ENCODE data around the gene CREG2. TPM values are rescaled to one million over a fixed set of nuclear protein-coding genes. Genes with fewer than 3 reads are reported as not detected.

CREG2 gene
- total RNA-seq, 3 donors from 2014 or later (not counting 1 experiment from before 2014, with no cell fraction given), result not detected

GRCh38 chr2:101369100-101369499 is 18.2 kb downstream of the CREG2 start:
- Histone ChIP-seq H3K27me3 (ENCODE audit: control insufficient read depth, insufficient read depth, low read length) (no peaks in the 10 kb centered on the region), H3K4me3 (ENCODE audit: low read length) (no peak overlapping the region), H3K4me1 (ENCODE audit: control insufficient read depth, insufficient read depth, low read length) (no peaks in the 10 kb centered on the region), H3K36me3 (ENCODE audit: control insufficient read depth, insufficient read depth, low read length) (no peaks in the 10 kb centered on the region), H3K27ac (ENCODE audit: low read length) (no peak overlapping the region), H3K9me3 (ENCODE audit: control insufficient read depth, insufficient read depth, low read length) (no peaks in the 10 kb centered on the region)
- ATAC-seq (no peak), DNase-seq (no peak)
- H3K27me3 Mint-ChIP-seq (ENCODE audit: low read depth in 2 of 2), result peaks cover 3 to 8% of the 10 kb centered on the region in 2 donors
- 89% methylated on average over 4 of the region's 4 CpGs for WGBS (ENCODE audit: insufficient coverage)
- H3K4me1 Mint-ChIP-seq, result no peaks in the 10 kb centered on the region
- no peak overlapping the region for H3K4me3 Mint-ChIP-seq
- TF ChIP-seq CTCF (IDR thresholded peaks at IDR 0.05), result no peak
- H3K9me3 Mint-ChIP-seq, result no peaks in the 10 kb centered on the region
- no peaks in the 10 kb centered on the region for H3K36me3 Mint-ChIP-seq
- intact Hi-C loops (cut with micrococcal nuclease), result no loop called here
- H3K27ac Mint-ChIP-seq, result no peak overlapping the region

- Mint-ChIP-seq H3K36me3 (no peaks in the 10 kb centered on the region), H3K4me3 (no peak overlapping the region), H3K4me1 (no peaks in the 10 kb centered on the region), H3K9me3 (no peaks in the 10 kb centered on the region), H3K27me3 (ENCODE audit: low read depth in 2 of 2) (peaks cover 3 to 8% of the 10 kb centered on the region in 2 donors), H3K27ac (no peak overlapping the region)
- TF ChIP-seq CTCF (IDR thresholded peaks at IDR 0.05), result no peak
- Histone ChIP-seq H3K4me3 (ENCODE audit: low read length) (no peak overlapping the region), H3K9me3 (ENCODE audit: control insufficient read depth, insufficient read depth, low read length) (no peaks in the 10 kb centered on the region), H3K4me1 (ENCODE audit: control insufficient read depth, insufficient read depth, low read length) (no peaks in the 10 kb centered on the region), H3K27ac (ENCODE audit: low read length) (no peak overlapping the region), H3K36me3 (ENCODE audit: control insufficient read depth, insufficient read depth, low read length) (no peaks in the 10 kb centered on the region), H3K27me3 (ENCODE audit: control insufficient read depth, insufficient read depth, low read length) (no peaks in the 10 kb centered on the region)
- 83% methylated on average over 5 of the region's 5 CpGs for WGBS (ENCODE audit: insufficient coverage)
- DNase-seq, result no peak
- no peak for ATAC-seq
- intact Hi-C loops (cut with micrococcal nuclease), result no loop called here
These were observed 18.9 kb downstream of the CREG2 start for GRCh38 chr2:101368376-101368775.

GRCh38 chr2:101367508-101367907 is 19.8 kb downstream of the CREG2 start:
- H3K4me3 ChIP-seq (ENCODE audit: low read length), result no peak overlapping the region
- H3K9me3 ChIP-seq (ENCODE audit: control insufficient read depth, insufficient read depth, low read length), result no peaks in the 10 kb centered on the region
- no peak for TF ChIP-seq CTCF (IDR thresholded peaks at IDR 0.05)
- H3K4me1 ChIP-seq (ENCODE audit: control insufficient read depth, insufficient read depth, low read length), result peaks cover 2% of the 10 kb centered on the region
- Mint-ChIP-seq H3K4me1 (peaks cover 1 to 2% of the 10 kb centered on the region in 2 donors), H3K9me3 (no peaks in the 10 kb centered on the region), H3K27ac (no peak overlapping the region), H3K27me3 (ENCODE audit: low read depth in 2 of 2) (peaks cover 3 to 8% of the 10 kb centered on the region in 2 donors), H3K36me3 (no peaks in the 10 kb centered on the region), H3K4me3 (no peak overlapping the region)
- no peak overlapping the region for H3K27ac ChIP-seq (ENCODE audit: low read length)
- WGBS (ENCODE audit: insufficient coverage), result 93% methylated on average over 5 of the region's 5 CpGs
- H3K27me3 ChIP-seq (ENCODE audit: control insufficient read depth, insufficient read depth, low read length), result no peaks in the 10 kb centered on the region
- intact Hi-C loops (cut with micrococcal nuclease), result no loop called here
- no peaks in the 10 kb centered on the region for H3K36me3 ChIP-seq (ENCODE audit: control insufficient read depth, insufficient read depth, low read length)
- no peak for DNase-seq
- no peak for ATAC-seq

DNA sequence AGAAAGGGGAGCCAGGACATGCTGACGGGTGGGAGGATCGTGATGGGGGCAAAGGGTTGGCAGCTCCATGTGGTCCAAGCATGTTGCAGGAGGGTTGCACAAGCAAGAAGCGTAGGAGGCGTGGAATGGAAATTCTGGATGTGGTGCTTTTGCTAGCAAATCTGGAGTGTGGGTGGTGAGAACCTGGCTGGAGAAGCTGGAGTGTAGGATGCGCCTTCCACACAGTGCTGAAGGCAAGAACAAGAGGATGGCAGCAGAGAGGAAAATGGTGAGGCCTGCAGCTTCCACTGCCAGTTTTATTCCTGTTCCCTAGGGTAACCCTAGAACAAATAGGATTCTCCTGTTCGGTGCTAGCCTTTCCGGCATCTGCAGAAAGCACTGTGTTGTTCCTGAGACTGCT is 22.4 kb downstream of the CREG2 start:
- H3K9me3 Mint-ChIP-seq, result no peaks in the 10 kb centered on the region
- no peak overlapping the region for H3K4me3 ChIP-seq (ENCODE audit: low read length)
- no peaks in the 10 kb centered on the region for H3K9me3 ChIP-seq (ENCODE audit: control insufficient read depth, insufficient read depth, low read length)
- H3K36me3 Mint-ChIP-seq, result no peaks in the 10 kb centered on the region
- H3K4me1 Mint-ChIP-seq, result peaks cover 18% of the 10 kb centered on the region in 2 donors
- no peak overlapping the region for H3K4me3 Mint-ChIP-seq
- no peak overlapping the region for H3K27ac Mint-ChIP-seq
- ATAC-seq (peak in 1 of 3 donors; percentile 9), DNase-seq (no peak)
- no peak overlapping the region for H3K27ac ChIP-seq (ENCODE audit: low read length)
- H3K27me3 ChIP-seq (ENCODE audit: control insufficient read depth, insufficient read depth, low read length), result no peaks in the 10 kb centered on the region
- H3K36me3 ChIP-seq (ENCODE audit: control insufficient read depth, insufficient read depth, low read length), result no peaks in the 10 kb centered on the region
- H3K27me3 Mint-ChIP-seq (ENCODE audit: low read depth in 2 of 2), result peaks cover 0 to 3% of the 10 kb centered on the region in 2 donors
- TF ChIP-seq CTCF (IDR thresholded peaks at IDR 0.05), result no peak
- 97% methylated on average over 7 of the region's 7 CpGs for WGBS (ENCODE audit: insufficient coverage)
- H3K4me1 ChIP-seq (ENCODE audit: control insufficient read depth, insufficient read depth, low read length), result peaks cover 16% of the 10 kb centered on the region
- intact Hi-C loops (cut with micrococcal nuclease), result no loop called here

Data from natural killer cell (primary cell).